HG03196 (cell line): Measurements from ENCODE around the gene GSC2.

Source experiments
- ATAC-seq: cut with Tn5 transposase; IDR thresholded peaks from one replicate; pipeline ENCODE4 v1.9.1; 2021; ENCODE audit not compliant: unreplicated experiment

The GSC2 gene

GRCh38 chr22:19103880-19104821 is 45.9 kb downstream of the GSC2 start:
- no peak for ATAC-seq

GRCh38 chr22:19098157-19098556 is 51.9 kb downstream of the GSC2 start:
- no peak for ATAC-seq

GRCh38 chr22:19097518-19097917 is 52.6 kb downstream of the GSC2 start:
- no peak for ATAC-seq
